ENCODE data around the gene SPEM3. TPM values are rescaled to one million over a fixed set of nuclear protein-coding genes. Genes with fewer than 3 reads are reported as not detected.
A peak's percentile ranks its signal among the peaks of the same experiment; 100 is the strongest.

SPEM3 gene
- total RNA-seq, 4 donors from 2014 or later: not detected

- H3K27me3 ChIP-seq: peaks cover 0 to 4% (median 0%) of the 10 kb centered on the region in 3 donors
- intact Hi-C loops (cut with DNase I; ENCODE audit: low total_unique reads): loop anchor here (1.0 to 2.0 kb wide), 2 partner anchors 84 to 125 kb away; partner anchors contain the start of genes KCTD11 and SENP3
- in situ Hi-C loops (cut with MboI; ENCODE audit: low sequenced_read_pairs in 4 of 4): loop anchor here in 2 of 4 donors (5.0 to 25.0 kb wide), 2 partner anchors 51 to 126 kb away; partner anchors contain the start of genes SENP3 (in 1 of the 2) and TNFSF13 (in 1 of the 2)
These were observed 8.1 kb downstream of the SPEM3 start for GRCh38 chr17:7436556-7437368.

GRCh38 chr17:7437369-7437863, 8.8 kb downstream of the SPEM3 start:
- peak overlapping the region; percentile 80 to 100 (median 94) for H3K27ac ChIP-seq

More at GRCh38 chr17:7436556-7437368, 8.1 kb downstream of the SPEM3 start:
- H3K36me3 ChIP-seq: no peaks in the 10 kb centered on the region
- TF ChIP-seq CTCF (IDR thresholded peaks at IDR 0.05 in 4 of 5, conservative IDR thresholded peaks at IDR 0.05 in 1 of 5) (peak; percentile 75 to 96 (median 87)), POLR2A (IDR thresholded peaks at IDR 0.05) (peak; percentile 14 to 25)
- peak; percentile 66 to 85 for DNase-seq
- peaks cover 35 to 57% of the 10 kb centered on the region in 2 donors for H3K4me1 ChIP-seq
- peak overlapping the region; percentile 53 to 63 (median 58) for H3K4me3 ChIP-seq
- no peaks in the 10 kb centered on the region for H3K9me3 ChIP-seq
- peak; percentile 40 to 59 for ATAC-seq
- peak overlapping the region; percentile 80 to 100 (median 94) for H3K27ac ChIP-seq

GRCh38 chr17:7437950-7438614, 9.4 kb downstream of the SPEM3 start:
- no peak for TF ChIP-seq CTCF (IDR thresholded peaks at IDR 0.05 in 4 of 5, conservative IDR thresholded peaks at IDR 0.05 in 1 of 5)
- peak in 1 of 2 donors; percentile 45 for TF ChIP-seq POLR2A (IDR thresholded peaks at IDR 0.05)
- no peaks in the 10 kb centered on the region for H3K36me3 ChIP-seq
- intact Hi-C loops (cut with DNase I; ENCODE audit: low total_unique reads): loop anchor here (1.0 to 2.0 kb wide), 2 partner anchors 85 to 123 kb away; partner anchors contain the start of genes KCTD11 and SENP3
- H3K4me3 ChIP-seq: peak overlapping the region; percentile 27 to 56 (median 54)
- ATAC-seq (no peak), DNase-seq (peak; percentile 54 to 59)
- in situ Hi-C loops (cut with MboI; ENCODE audit: low sequenced_read_pairs in 4 of 4): loop anchor here in 2 of 4 donors (5.0 to 25.0 kb wide), 2 partner anchors 49 to 124 kb away; partner anchors contain the start of genes SENP3 (in 1 of the 2) and TNFSF13 (in 1 of the 2)
- H3K27ac ChIP-seq: peak overlapping the region; percentile 14 to 100 (median 88)
- peaks cover 0 to 4% (median 0%) of the 10 kb centered on the region in 3 donors for H3K27me3 ChIP-seq
- H3K4me1 ChIP-seq: peaks cover 35 to 58% of the 10 kb centered on the region in 2 donors
- no peaks in the 10 kb centered on the region for H3K9me3 ChIP-seq

More at GRCh38 chr17:7437369-7437863, 8.8 kb downstream of the SPEM3 start:
- in situ Hi-C loops (cut with MboI; ENCODE audit: low sequenced_read_pairs in 4 of 4): loop anchor here in 2 of 4 donors (5.0 to 25.0 kb wide), 2 partner anchors 50 to 125 kb away; partner anchors contain the start of genes SENP3 (in 1 of the 2) and TNFSF13 (in 1 of the 2)
- TF ChIP-seq POLR2A (IDR thresholded peaks at IDR 0.05) (no peak), CTCF (IDR thresholded peaks at IDR 0.05 in 4 of 5, conservative IDR thresholded peaks at IDR 0.05 in 1 of 5) (no peak)
- DNase-seq (no peak), ATAC-seq (peak; percentile 1)
- Histone ChIP-seq H3K4me1 (peaks cover 35 to 57% of the 10 kb centered on the region in 2 donors), H3K27me3 (peaks cover 0 to 4% (median 0%) of the 10 kb centered on the region in 3 donors), H3K4me3 (peak overlapping the region; percentile 53 to 61 (median 55)), H3K36me3 (no peaks in the 10 kb centered on the region), H3K9me3 (no peaks in the 10 kb centered on the region)
- intact Hi-C loops (cut with DNase I; ENCODE audit: low total_unique reads): loop anchor here (1.0 to 2.0 kb wide), 2 partner anchors 85 to 124 kb away; partner anchors contain the start of genes KCTD11 and SENP3

Data from gastrocnemius medialis (tissue), 4 donors.